Measurements from ENCODE around the gene TGFBR3. TPM values are rescaled to one million over a fixed set of nuclear protein-coding genes. Genes with fewer than 3 reads are reported as not detected.
"Not testable (repeated sequence)": the region's sequence is repeated elsewhere in the genome, so short reads cannot be mapped to it uniquely, and the experiment has no call there.

The TGFBR3 gene
- total and polyA plus RNA-seq, 12 donors, result 6.6 to 36.7 (median 24.3) TPM

- Histone ChIP-seq H3K27me3 (no peaks in the 10 kb centered on the region), H3K4me1 (peaks cover 0 to 4% (median 0%) of the 10 kb centered on the region in 9 donors), H3K9me3 (no peaks in the 10 kb centered on the region), H3K27ac (no peak overlapping the region), H3K4me3 (no peak overlapping the region), H3K36me3 (no peaks in the 10 kb centered on the region)
- TF ChIP-seq CTCF (IDR thresholded peaks at IDR 0.05), result no peak
- ATAC-seq, result peak in 2 of 8 donors; percentile 57 to 64
- intact Hi-C loops (cut with DNase I), result no loop called here
- WGBS, 2 donors, result 56 to 78% methylated on average over 3 of the region's 3 CpGs
- DNase-seq, result no peak
Observed at GRCh38 chr1:91673613-91674012, 212.3 kb downstream of the TGFBR3 start.

GRCh38 chr1:91672601-91673161 lies 213.3 kb downstream of the TGFBR3 start:
- H3K4me1 ChIP-seq, result peaks cover 0 to 4% (median 0%) of the 10 kb centered on the region in 9 donors
- H3K36me3 ChIP-seq, result no peaks in the 10 kb centered on the region
- no peak for TF ChIP-seq CTCF (IDR thresholded peaks at IDR 0.05)
- 94 to 97% methylated on average over 4 of the region's 4 CpGs for WGBS, 2 donors
- ATAC-seq (no peak), DNase-seq (no peak)
- no peaks in the 10 kb centered on the region for H3K9me3 ChIP-seq
- intact Hi-C loops (cut with DNase I), result no loop called here
- no peak overlapping the region for H3K4me3 ChIP-seq
- no peak overlapping the region for H3K27ac ChIP-seq
- H3K27me3 ChIP-seq, result no peaks in the 10 kb centered on the region

GRCh38 chr1:91670781-91671180 lies 215.2 kb downstream of the TGFBR3 start:
- DNase-seq, result no peak
- no peak for TF ChIP-seq CTCF (IDR thresholded peaks at IDR 0.05)
- Histone ChIP-seq H3K27me3 (no peaks in the 10 kb centered on the region), H3K4me3 (no peak overlapping the region), H3K4me1 (peaks cover 0 to 4% (median 0%) of the 10 kb centered on the region in 9 donors), H3K9me3 (no peaks in the 10 kb centered on the region), H3K27ac (no peak overlapping the region), H3K36me3 (no peaks in the 10 kb centered on the region)
- WGBS, 2 donors, result 82 to 87% methylated on average over 4 of the region's 4 CpGs
- ATAC-seq, result no peak
- intact Hi-C loops (cut with DNase I), result no loop called here

- 90 to 94% methylated on average over 25 of the region's 25 CpGs for WGBS, 2 donors
- H3K27me3 ChIP-seq, result no peaks in the 10 kb centered on the region
- intact Hi-C loops (cut with DNase I), result no loop called here
- H3K4me3 ChIP-seq, result no peak overlapping the region
- no peak overlapping the region for H3K27ac ChIP-seq
- H3K9me3 ChIP-seq, result no peaks in the 10 kb centered on the region
- H3K36me3 ChIP-seq, result no peaks in the 10 kb centered on the region
- peaks cover 0 to 4% (median 0%) of the 10 kb centered on the region in 9 donors for H3K4me1 ChIP-seq
- ATAC-seq, result no peak
- TF ChIP-seq CTCF (IDR thresholded peaks at IDR 0.05), result no peak
- DNase-seq, result no peak
Observed at GRCh38 chr1:91669584-91670350, 216.2 kb downstream of the TGFBR3 start.

GRCh38 chr1:91666651-91667050 lies 219.3 kb downstream of the TGFBR3 start:
- H3K27ac ChIP-seq; H3K4me1 ChIP-seq; intact Hi-C loops (cut with DNase I); DNase-seq; H3K4me3 ChIP-seq; H3K36me3 ChIP-seq; ATAC-seq; H3K9me3 ChIP-seq; H3K27me3 ChIP-seq: not testable (repeated sequence)
- 52 to 65% methylated on average over 5 of the region's 5 CpGs for WGBS, 2 donors
